HG02610 (cell line): ENCODE measurements around the gene PKNOX2.

ENCODE experiments used
- ATAC-seq: cut with Tn5 transposase; IDR thresholded peaks from one replicate; pipeline ENCODE4 v1.9.1; 2021; ENCODE audit warnings: mild to moderate bottlenecking, moderate library complexity; ENCODE audit not compliant: unreplicated experiment

The PKNOX2 gene

GRCh38 chr11:125154378-125155099 lies 10.0 kb upstream of the PKNOX2 start:
- no peak for ATAC-seq

GRCh38 chr11:125155100-125155444 lies 9.5 kb upstream of the PKNOX2 start:
- ATAC-seq, result no peak

- no peak for ATAC-seq
Measured at GRCh38 chr11:125155767-125156166, 8.8 kb upstream of the PKNOX2 start.

GRCh38 chr11:125156346-125157117 lies 8.0 kb upstream of the PKNOX2 start:
- no peak for ATAC-seq

DNA sequence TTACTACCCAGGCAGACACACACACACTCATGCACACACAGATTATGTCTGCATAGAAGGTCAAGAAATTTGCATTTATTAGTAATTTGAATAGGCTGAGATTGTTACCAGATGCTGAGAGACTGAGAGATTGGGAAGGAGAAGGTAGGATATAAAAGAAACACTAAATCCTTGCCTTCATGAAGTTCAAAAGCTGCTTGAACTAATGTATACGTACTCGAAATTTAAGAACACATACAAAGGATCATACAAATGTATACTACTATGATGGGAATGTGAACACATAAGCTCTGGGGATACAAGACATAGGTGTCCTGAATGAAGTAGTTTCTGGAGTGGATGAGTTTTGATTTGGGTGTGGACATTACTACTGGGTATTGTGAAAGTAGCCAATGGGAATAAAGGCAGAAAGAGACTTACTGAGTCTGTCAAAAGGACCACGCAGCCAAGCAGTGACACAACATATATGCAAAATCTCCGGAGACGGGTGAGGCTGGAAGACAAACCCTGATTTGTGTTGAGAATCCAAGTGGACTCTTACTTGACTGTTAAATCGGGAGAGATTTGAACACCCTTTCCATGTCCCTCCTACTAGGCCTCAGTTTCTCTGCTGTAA lies 7.3 kb upstream of the PKNOX2 start:
- no peak for ATAC-seq

DNA sequence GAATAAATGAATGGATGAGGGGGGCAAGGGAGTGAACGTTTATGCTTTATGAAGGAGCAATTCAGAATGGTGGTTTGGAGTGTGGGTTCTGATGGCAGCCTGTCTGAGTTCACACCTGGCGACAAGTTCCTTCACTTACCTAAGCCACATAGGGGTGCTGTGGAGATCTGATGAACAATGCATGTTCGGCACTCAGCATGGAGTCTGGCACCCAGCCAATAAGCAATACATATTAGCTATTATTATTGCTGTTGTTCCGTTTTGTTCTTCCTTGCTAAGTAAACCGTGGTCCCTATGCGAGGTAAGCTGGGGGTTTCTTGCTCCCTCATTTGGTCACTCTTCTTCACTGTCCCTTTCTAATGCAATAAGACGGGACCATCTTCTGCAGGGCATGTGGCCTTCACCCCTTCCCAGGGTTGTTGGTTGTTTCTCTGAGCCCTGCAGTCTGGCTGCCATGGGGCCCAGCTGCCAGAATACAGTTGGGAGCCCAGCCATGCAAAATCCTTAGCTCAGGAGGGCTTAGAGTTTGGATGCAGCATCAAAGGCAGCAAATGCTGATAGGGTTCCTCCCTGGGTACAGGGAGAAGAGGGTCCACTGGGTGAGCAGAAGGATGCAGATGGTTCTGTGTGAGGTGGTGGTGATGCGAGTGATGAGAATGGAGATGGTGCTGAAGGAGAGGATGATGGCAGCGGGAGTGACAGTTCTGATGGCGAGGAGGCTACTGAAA lies 6.4 kb upstream of the PKNOX2 start:
- ATAC-seq, result no peak

DNA sequence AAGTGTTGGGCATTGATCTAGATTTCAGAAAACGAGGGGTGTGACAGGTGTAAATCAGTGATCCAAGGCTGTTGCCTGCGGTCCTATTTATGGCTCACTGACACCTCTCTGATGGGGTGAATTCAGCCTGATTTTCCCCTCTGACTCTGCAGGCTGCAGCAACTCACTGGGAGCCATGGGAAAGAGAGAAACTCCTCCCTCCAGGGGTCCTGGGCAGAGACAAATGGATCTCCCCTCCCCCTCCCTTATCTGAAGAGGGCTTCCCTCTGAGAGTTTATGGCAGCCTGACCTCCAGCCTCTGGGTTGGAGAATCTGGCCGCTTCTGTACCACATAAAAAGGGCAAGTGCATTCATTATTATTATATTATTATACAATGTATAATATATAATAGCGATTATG lies 1.8 kb upstream of the PKNOX2 start:
- no peak for ATAC-seq

GRCh38 chr11:125163431-125164063 lies 1.0 kb upstream of the PKNOX2 start:
- ATAC-seq, result no peak

GRCh38 chr11:125164091-125164421 lies 495 bp upstream of the PKNOX2 start:
- ATAC-seq, result no peak

DNA sequence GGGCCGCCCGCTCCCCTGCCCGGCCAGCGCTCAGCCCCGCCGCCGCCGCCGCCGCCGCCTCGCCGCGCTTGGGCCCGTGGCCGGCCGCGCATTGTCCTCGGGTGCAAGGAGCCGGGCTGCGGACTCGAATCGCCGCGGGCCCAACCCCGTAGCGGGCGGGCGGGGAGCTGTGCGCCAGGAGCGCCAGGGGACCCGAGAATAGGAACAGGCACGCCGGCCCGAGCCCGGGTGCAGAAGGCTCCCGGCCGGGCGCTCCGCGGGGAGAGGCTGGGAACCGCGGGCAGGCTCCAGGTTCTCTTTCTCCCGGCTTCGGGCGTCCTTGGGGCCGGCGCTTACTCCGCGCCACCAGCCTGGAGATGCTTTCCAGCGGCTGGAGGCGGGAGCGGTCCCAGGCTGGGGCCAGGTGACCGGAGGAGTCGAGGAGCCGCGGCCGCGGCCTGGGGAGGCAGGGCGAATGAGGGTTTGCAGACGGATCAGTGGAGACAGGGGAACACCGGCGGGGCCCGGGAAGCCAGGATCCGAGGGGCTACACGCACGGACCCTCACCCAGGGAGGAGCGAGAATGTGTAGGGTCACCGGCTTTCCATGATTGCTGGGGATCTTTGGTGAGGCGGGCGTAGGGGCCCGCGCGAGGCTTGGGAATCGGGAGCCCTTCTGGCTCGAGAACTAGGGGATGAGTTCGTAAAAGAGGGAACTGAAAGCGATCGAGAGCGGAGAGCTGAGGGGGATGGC lies 726 bp downstream of the PKNOX2 start:
- peak; percentile 22 for ATAC-seq

GRCh38 chr11:125165843-125166763 lies 1.6 kb downstream of the PKNOX2 start:
- no peak for ATAC-seq

DNA sequence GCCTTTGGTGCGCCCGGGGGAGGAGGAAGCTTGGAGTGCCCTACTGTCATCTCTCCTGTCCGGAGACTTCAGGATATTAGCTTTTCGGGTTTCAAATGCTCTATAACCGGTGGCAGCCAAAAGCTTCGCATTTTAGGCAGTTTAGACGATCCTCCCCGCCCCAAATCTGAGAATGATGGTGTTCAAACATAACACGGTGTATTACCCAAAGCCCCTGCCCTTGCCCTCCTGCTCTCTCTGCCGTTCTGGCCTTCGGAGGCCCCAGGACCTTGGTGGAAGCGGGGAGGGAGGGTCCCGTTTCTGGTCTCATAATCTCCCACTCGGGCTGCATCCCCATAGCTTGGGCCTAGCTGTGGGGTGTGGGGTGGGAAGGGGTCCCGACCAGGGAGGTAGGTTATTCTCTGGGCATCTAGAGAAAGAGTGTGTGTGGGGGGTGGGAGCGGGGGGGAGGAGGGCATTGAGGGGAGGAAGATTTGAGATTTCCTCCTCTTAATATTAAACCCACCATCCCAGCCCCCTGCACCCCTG lies 2.3 kb downstream of the PKNOX2 start:
- ATAC-seq, result no peak

GRCh38 chr11:125167292-125167953 lies 2.9 kb downstream of the PKNOX2 start:
- no peak for ATAC-seq

DNA sequence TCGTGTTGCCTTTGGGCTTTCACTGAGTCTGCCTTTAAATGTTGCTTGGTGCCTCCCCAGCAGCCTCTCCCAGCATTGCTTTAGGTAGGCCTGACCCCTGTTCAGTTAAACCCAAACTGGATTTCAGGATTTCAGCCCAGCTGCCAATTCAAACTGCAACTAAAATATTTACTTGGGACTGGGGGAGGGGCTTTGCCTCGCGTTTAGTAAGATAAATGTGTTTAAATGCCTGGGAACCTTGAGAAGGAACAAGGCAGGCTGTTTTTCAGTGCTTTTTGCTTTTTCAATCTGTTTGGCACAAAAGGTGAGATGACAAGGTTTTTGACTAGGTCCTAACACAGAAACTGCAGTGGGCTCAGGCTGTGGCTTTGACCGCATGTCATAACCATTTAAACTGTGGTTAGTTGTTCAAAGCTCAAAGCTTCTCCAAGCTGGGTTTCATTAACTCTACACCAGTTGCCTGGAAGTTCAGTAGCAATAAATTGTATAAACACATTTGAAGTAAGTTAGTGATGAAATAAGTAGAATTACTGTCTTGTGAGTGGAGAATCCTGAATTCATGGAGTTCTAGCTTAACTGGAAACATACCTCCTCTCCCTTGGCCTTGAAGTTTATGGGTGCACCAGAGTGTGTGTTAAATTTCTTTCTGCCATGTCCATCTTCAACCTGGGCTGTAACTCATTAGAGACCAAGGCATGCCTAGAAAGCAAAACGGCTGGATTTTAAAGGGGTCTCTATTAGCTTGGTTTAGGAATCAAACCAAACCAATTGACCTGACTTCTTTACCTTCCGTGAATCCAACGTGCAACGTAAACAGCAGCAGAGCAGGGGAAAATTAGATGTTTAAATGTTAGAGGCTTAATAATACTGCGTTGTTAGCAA lies 3.6 kb downstream of the PKNOX2 start:
- ATAC-seq, result no peak

DNA sequence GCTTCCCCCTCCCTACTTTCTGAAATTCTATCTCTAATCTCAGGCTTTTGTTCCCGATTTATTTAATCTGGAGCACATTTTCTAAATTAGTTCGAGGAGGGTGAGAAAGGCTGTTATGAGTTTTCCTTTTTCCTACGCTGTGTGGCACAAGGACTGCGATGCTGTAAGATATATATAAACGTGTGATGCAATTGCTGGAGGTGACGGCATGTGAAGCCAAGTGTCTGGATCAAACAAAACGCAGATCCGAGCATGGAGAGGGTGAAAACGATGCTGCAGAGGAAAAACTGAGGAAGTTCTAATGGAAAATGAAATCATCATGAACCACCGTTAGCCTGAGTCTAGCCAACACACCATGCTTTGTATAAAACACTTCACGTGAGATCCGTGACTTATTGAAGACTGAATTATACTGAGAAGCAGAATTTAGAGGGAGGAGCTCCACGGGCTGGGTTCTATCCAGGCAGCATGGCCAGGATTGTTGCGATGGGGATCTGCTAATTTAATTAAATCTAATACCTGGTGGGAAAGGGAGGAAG lies 4.4 kb downstream of the PKNOX2 start:
- ATAC-seq, result no peak

GRCh38 chr11:125170001-125170509 lies 5.5 kb downstream of the PKNOX2 start:
- no peak for ATAC-seq

DNA sequence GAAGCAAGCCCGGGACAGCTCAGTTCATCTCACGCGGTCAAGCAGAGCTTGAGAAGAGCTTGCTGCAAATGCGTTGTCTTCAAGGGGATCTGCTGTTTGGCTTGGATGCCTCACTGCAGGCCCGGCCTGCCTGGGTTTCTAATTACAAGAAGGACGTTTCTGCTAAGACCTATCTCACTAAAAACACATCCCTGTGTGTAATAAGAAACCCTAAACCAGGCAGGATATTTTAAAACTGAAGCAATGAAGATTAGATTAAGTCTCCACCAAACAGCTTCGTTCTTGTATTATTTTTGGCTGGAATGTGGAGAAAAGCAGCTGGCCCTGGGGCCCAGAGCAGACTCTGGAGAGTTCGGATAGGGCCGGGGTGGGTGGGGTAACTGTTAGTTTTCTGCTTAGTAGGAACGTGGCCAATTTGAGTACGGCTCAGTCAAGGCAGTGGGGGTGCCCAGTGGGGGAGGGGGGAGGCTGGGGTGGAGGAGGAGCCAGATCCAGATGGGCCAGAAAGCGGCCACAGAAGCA lies 6.0 kb downstream of the PKNOX2 start:
- no peak for ATAC-seq
